ENCODE results near the gene ZKSCAN5.

Gene ZKSCAN5

GRCh38 chr7:99504603-99505323, at the start of gene ZKSCAN5:
ZKSCAN5 (plus strand) TSS chr7:99504662; CDS start chr7:99506045, 1,383 bp downstream.
- peak; percentile 99 for DNase-seq
- in situ Hi-C loops (cut with HindIII; ENCODE audit: low pct_ligation_motif_present, low pct_unique_long_range_greater_than_20kb, low sequenced_read_pairs): no loop called here

GRCh38 chr7:99455874-99456273, 48.6 kb upstream of the ZKSCAN5 start:
- DNase-seq: no peak
- in situ Hi-C loops (cut with HindIII; ENCODE audit: low pct_ligation_motif_present, low pct_unique_long_range_greater_than_20kb, low sequenced_read_pairs): no loop called here

- in situ Hi-C loops (cut with HindIII; ENCODE audit: low pct_ligation_motif_present, low pct_unique_long_range_greater_than_20kb, low sequenced_read_pairs): no loop called here
- DNase-seq: no peak
Observed at GRCh38 chr7:99456288-99456687, 48.2 kb upstream of the ZKSCAN5 start.

- in situ Hi-C loops (cut with HindIII; ENCODE audit: low pct_ligation_motif_present, low pct_unique_long_range_greater_than_20kb, low sequenced_read_pairs): no loop called here
- DNase-seq: no peak
Observed at GRCh38 chr7:99457050-99457649, 47.3 kb upstream of the ZKSCAN5 start.

- in situ Hi-C loops (cut with HindIII; ENCODE audit: low pct_ligation_motif_present, low pct_unique_long_range_greater_than_20kb, low sequenced_read_pairs): no loop called here
- DNase-seq: no peak
Observed at GRCh38 chr7:99457650-99458493, 46.6 kb upstream of the ZKSCAN5 start.

- peak; percentile 67 for DNase-seq
- in situ Hi-C loops (cut with HindIII; ENCODE audit: low pct_ligation_motif_present, low pct_unique_long_range_greater_than_20kb, low sequenced_read_pairs): no loop called here
Observed at GRCh38 chr7:99459087-99459486, 45.4 kb upstream of the ZKSCAN5 start.

- no peak for DNase-seq
- in situ Hi-C loops (cut with HindIII; ENCODE audit: low pct_ligation_motif_present, low pct_unique_long_range_greater_than_20kb, low sequenced_read_pairs): no loop called here
Observed at GRCh38 chr7:99460651-99461050, 43.8 kb upstream of the ZKSCAN5 start.

- in situ Hi-C loops (cut with HindIII; ENCODE audit: low pct_ligation_motif_present, low pct_unique_long_range_greater_than_20kb, low sequenced_read_pairs): no loop called here
- no peak for DNase-seq
Observed at GRCh38 chr7:99461221-99461620, 43.2 kb upstream of the ZKSCAN5 start.

- DNase-seq: no peak
- in situ Hi-C loops (cut with HindIII; ENCODE audit: low pct_ligation_motif_present, low pct_unique_long_range_greater_than_20kb, low sequenced_read_pairs): no loop called here
Observed at GRCh38 chr7:99465421-99465768, 39.1 kb upstream of the ZKSCAN5 start.

GRCh38 chr7:99468336-99468918, 36.0 kb upstream of the ZKSCAN5 start:
- no peak for DNase-seq
- in situ Hi-C loops (cut with HindIII; ENCODE audit: low pct_ligation_motif_present, low pct_unique_long_range_greater_than_20kb, low sequenced_read_pairs): no loop called here

- DNase-seq: no peak
- in situ Hi-C loops (cut with HindIII; ENCODE audit: low pct_ligation_motif_present, low pct_unique_long_range_greater_than_20kb, low sequenced_read_pairs): no loop called here
Observed at GRCh38 chr7:99469381-99470065, 34.9 kb upstream of the ZKSCAN5 start.

- in situ Hi-C loops (cut with HindIII; ENCODE audit: low pct_ligation_motif_present, low pct_unique_long_range_greater_than_20kb, low sequenced_read_pairs): no loop called here
- peak; percentile 99 for DNase-seq
Observed at GRCh38 chr7:99472561-99473314, 31.7 kb upstream of the ZKSCAN5 start, which contains the start of gene ZNF789. ZNF789 (plus strand) TSS chr7:99472890; CDS start chr7:99476457, 3,567 bp downstream.

- in situ Hi-C loops (cut with HindIII; ENCODE audit: low pct_ligation_motif_present, low pct_unique_long_range_greater_than_20kb, low sequenced_read_pairs): no loop called here
- DNase-seq: peak; percentile 76
Observed at GRCh38 chr7:99473315-99473596, 31.2 kb upstream of the ZKSCAN5 start.

- in situ Hi-C loops (cut with HindIII; ENCODE audit: low pct_ligation_motif_present, low pct_unique_long_range_greater_than_20kb, low sequenced_read_pairs): no loop called here
- DNase-seq: no peak
Observed at GRCh38 chr7:99476107-99476506, 28.4 kb upstream of the ZKSCAN5 start.

- DNase-seq: no peak
- in situ Hi-C loops (cut with HindIII; ENCODE audit: low pct_ligation_motif_present, low pct_unique_long_range_greater_than_20kb, low sequenced_read_pairs): no loop called here
Observed at GRCh38 chr7:99478464-99479440, 25.7 kb upstream of the ZKSCAN5 start.

GRCh38 chr7:99485094-99485493, 19.4 kb upstream of the ZKSCAN5 start:
- in situ Hi-C loops (cut with HindIII; ENCODE audit: low pct_ligation_motif_present, low pct_unique_long_range_greater_than_20kb, low sequenced_read_pairs): no loop called here
- DNase-seq: no peak

GRCh38 chr7:99489235-99489634, 15.2 kb upstream of the ZKSCAN5 start:
- no peak for DNase-seq
- in situ Hi-C loops (cut with HindIII; ENCODE audit: low pct_ligation_motif_present, low pct_unique_long_range_greater_than_20kb, low sequenced_read_pairs): no loop called here

Data from ACHN (cell line).